ENCODE measurements around the gene QPCT.
"Not testable (repeated sequence)": the region's sequence is repeated elsewhere in the genome, so short reads cannot be mapped to it uniquely, and the experiment has no call there.

Gene QPCT

GRCh38 chr2:37361994-37362698 lies 17.7 kb downstream of the QPCT start:
- no peak for DNase-seq

- DNase-seq = no peak
Observed at GRCh38 chr2:37364351-37364750, 19.9 kb downstream of the QPCT start.

GRCh38 chr2:37365669-37366068 lies 21.2 kb downstream of the QPCT start:
- DNase-seq = no peak

- DNase-seq = no peak
Observed at GRCh38 chr2:37366773-37367172, 22.3 kb downstream of the QPCT start.

GRCh38 chr2:37367310-37367709 lies 22.9 kb downstream of the QPCT start:
- no peak for DNase-seq

- DNase-seq = no peak
Observed at GRCh38 chr2:37367984-37368383, 23.6 kb downstream of the QPCT start.

GRCh38 chr2:37370666-37371065 lies 26.2 kb downstream of the QPCT start:
- no peak for DNase-seq

GRCh38 chr2:37372000-37372399 lies 27.6 kb downstream of the QPCT start:
- DNase-seq = no peak

- DNase-seq = no peak
Observed at GRCh38 chr2:37375741-37376288, 31.4 kb downstream of the QPCT start.

GRCh38 chr2:37376421-37377186 lies 32.2 kb downstream of the QPCT start:
- DNase-seq = peak; percentile 58

GRCh38 chr2:37377187-37377532 lies 32.7 kb downstream of the QPCT start:
- DNase-seq = no peak

- no peak for DNase-seq
Observed at GRCh38 chr2:37378411-37378810, 34.0 kb downstream of the QPCT start.

GRCh38 chr2:37379881-37380296 lies 35.5 kb downstream of the QPCT start:
- no peak for DNase-seq

- not testable (repeated sequence) for DNase-seq
Observed at GRCh38 chr2:37380787-37381186, 36.4 kb downstream of the QPCT start.

GRCh38 chr2:37384261-37384660 lies 39.8 kb downstream of the QPCT start:
- DNase-seq = not testable (repeated sequence)

GRCh38 chr2:37387148-37387835 lies 42.9 kb downstream of the QPCT start:
- no peak for DNase-seq

- DNase-seq = no peak
Observed at GRCh38 chr2:37388074-37388473, 43.6 kb downstream of the QPCT start.

GRCh38 chr2:37389395-37389794 lies 45.0 kb downstream of the QPCT start:
- no peak for DNase-seq

- no peak for DNase-seq
Observed at GRCh38 chr2:37389989-37390765, 45.7 kb downstream of the QPCT start.

GRCh38 chr2:37390777-37391176 lies 46.3 kb downstream of the QPCT start:
- no peak for DNase-seq

GRCh38 chr2:37391711-37392110 lies 47.3 kb downstream of the QPCT start:
- no peak for DNase-seq

- DNase-seq = no peak
Observed at GRCh38 chr2:37392428-37392827, 48.0 kb downstream of the QPCT start.

GRCh38 chr2:37394263-37394662 lies 49.8 kb downstream of the QPCT start:
- DNase-seq = no peak
